Measurements from ENCODE around the gene INVS. TPM values are rescaled to one million over a fixed set of nuclear protein-coding genes. Genes with fewer than 3 reads are reported as not detected.

Gene INVS
- polyA plus RNA-seq, 1 experiment, result 9.7 TPM

GRCh38 chr9:100104314-100104713 is 5.3 kb downstream of the INVS start:
- H3K27me3 ChIP-seq (ENCODE audit: control insufficient read depth, insufficient read depth, low read length), result no peaks in the 10 kb centered on the region
- TF ChIP-seq CTCF (IDR thresholded peaks at IDR 0.05; ENCODE audit: insufficient read depth, low read depth, low read length), result no peak
- peaks cover 3% of the 10 kb centered on the region for H3K36me3 ChIP-seq (ENCODE audit: control insufficient read depth, insufficient read depth, low read length)
- no peak for DNase-seq (ENCODE audit: low read depth)
- CTCF ChIA-PET, result no interaction called here
- POLR2A ChIA-PET, result no interaction called here
- no peak overlapping the region for H3K4me3 ChIP-seq (ENCODE audit: low read depth, low read length)

- Histone ChIP-seq H3K36me3 (ENCODE audit: control insufficient read depth, insufficient read depth, low read length) (peaks cover 3% of the 10 kb centered on the region), H3K27me3 (ENCODE audit: control insufficient read depth, insufficient read depth, low read length) (no peaks in the 10 kb centered on the region), H3K4me3 (ENCODE audit: low read depth, low read length) (no peak overlapping the region)
- ChIA-PET CTCF (no interaction called here), POLR2A (no interaction called here)
- TF ChIP-seq CTCF (IDR thresholded peaks at IDR 0.05; ENCODE audit: insufficient read depth, low read depth, low read length), result no peak
- DNase-seq (ENCODE audit: low read depth), result no peak
Observed at GRCh38 chr9:100105861-100106260, 6.8 kb downstream of the INVS start.

- H3K4me3 ChIP-seq (ENCODE audit: low read depth, low read length), result no peak overlapping the region
- TF ChIP-seq CTCF (IDR thresholded peaks at IDR 0.05; ENCODE audit: insufficient read depth, low read depth, low read length), result no peak
- H3K27me3 ChIP-seq (ENCODE audit: control insufficient read depth, insufficient read depth, low read length), result no peaks in the 10 kb centered on the region
- CTCF ChIA-PET, result no interaction called here
- DNase-seq (ENCODE audit: low read depth), result no peak
- POLR2A ChIA-PET, result no interaction called here
- peaks cover 3% of the 10 kb centered on the region for H3K36me3 ChIP-seq (ENCODE audit: control insufficient read depth, insufficient read depth, low read length)
Observed at GRCh38 chr9:100106616-100107015, 7.6 kb downstream of the INVS start.

- no peak for TF ChIP-seq CTCF (IDR thresholded peaks at IDR 0.05; ENCODE audit: insufficient read depth, low read depth, low read length)
- ChIA-PET CTCF (no interaction called here), POLR2A (no interaction called here)
- no peaks in the 10 kb centered on the region for H3K27me3 ChIP-seq (ENCODE audit: control insufficient read depth, insufficient read depth, low read length)
- no peak overlapping the region for H3K4me3 ChIP-seq (ENCODE audit: low read depth, low read length)
- peaks cover 1% of the 10 kb centered on the region for H3K36me3 ChIP-seq (ENCODE audit: control insufficient read depth, insufficient read depth, low read length)
- DNase-seq (ENCODE audit: low read depth), result no peak
Observed at GRCh38 chr9:100108559-100108958, 9.5 kb downstream of the INVS start.

- H3K36me3 ChIP-seq (ENCODE audit: control insufficient read depth, insufficient read depth, low read length), result no peaks in the 10 kb centered on the region; the same call in none of the 2 replicates
- no peaks in the 10 kb centered on the region for H3K27me3 ChIP-seq (ENCODE audit: control insufficient read depth, insufficient read depth, low read length)
- no peak for TF ChIP-seq CTCF (IDR thresholded peaks at IDR 0.05; ENCODE audit: insufficient read depth, low read depth, low read length)
- POLR2A ChIA-PET, result interaction anchor here (0.6 kb wide), 1 partner anchor 8 kb away, joined by 3 read pairs; no protein-coding TSS in a partner anchor
- H3K4me3 ChIP-seq (ENCODE audit: low read depth, low read length), result no peak overlapping the region
- DNase-seq (ENCODE audit: low read depth), result peak; percentile 88
- CTCF ChIA-PET, result interaction anchor here (0.6 to 1.3 kb wide), 3 partner anchors 102 to 448 kb away, joined by 3 to 5 read pairs (median 4); no protein-coding TSS in a partner anchor
Observed at GRCh38 chr9:100111235-100111634, 12.2 kb downstream of the INVS start.
